GM21619 (cell line): Measurements from ENCODE around the gene POLR3G.

Experiments used
- ATAC-seq: cut with Tn5 transposase; IDR thresholded peaks from one replicate; pipeline ENCODE4 v1.9.1; 2021; ENCODE audit not compliant: unreplicated experiment

POLR3G gene

DNA sequence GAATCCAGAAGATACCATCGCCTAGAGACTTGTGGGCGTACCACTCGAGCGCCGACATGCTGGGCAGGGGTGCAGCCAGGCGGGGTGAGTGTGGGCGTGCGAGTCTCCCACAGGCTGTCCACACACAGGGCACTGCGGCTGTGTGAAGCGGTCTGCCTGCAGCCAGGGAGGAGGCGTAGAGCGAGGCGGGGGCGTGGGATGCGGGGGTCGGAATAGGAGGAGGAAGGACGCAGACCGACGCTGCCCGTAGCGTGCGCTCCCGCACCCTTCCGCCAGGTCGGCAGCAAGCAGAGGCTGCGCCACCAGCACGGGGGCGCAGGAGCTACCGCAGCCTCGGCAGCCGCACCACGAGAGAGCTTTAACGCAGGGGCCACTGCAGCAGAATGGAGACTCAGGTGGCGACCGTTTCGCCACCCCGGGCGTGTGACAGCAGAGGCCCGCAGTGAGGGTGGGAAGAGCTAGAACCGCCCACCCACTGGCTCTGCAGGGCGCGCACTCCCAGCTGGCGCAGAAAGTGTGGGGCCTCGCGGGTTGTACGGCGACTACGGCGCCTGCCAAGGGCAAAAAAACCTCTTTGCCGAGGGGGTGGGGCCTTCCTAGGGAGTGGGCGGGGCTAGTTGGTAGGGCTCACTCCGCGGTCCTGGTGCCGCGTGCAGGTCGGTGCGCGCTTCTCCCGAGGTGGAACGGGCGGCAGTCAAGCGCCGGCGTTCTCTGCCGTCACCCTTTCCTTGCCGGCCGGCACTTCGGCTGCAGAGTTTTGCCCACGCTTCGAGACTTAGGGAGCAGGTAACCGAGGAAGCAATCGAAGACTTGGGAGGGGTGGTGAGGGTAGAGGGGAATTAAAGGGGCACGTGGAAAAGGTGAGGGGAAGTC lies at the start of gene POLR3G, which contains the start of gene MBLAC2:
Gene POLR3G, plus strand, starts transcription at position 630 of the 873 bp plus-strand sequence. CDS start 10,704 bp downstream, outside the sequence.
Gene MBLAC2, minus strand, starts transcription at position 537 of the 873 bp plus-strand sequence. Its CDS starts 479 bp downstream, at position 58.
- ATAC-seq: peak; percentile 82

DNA sequence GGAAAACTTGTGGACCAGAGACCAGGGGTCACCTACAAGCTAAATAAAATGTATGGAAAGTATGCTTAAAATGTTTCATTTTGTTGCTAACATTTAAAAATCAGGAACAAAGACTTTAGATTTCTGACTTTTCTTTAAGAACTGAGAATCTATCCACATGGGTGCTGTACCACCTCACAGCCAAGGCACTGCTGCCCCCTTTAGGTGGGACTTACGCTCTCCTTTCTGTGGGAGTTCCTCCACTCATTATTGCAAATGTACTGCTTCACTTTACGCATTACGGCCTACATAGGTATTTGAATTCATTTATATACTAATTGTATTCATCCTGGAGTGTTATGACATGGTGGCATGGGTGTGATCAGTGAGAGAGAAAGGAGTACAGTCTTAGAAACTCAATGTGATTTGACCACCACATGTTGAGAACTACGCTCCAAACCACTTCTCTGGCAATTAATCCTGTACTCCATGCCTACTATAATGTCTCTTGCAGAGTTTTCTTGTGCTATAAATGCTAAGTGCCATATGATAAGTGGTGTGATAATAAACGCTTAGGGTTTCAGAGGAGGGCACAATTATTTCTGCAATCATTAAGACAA lies 40.4 kb upstream of the POLR3G start:
- peak; percentile 62 for ATAC-seq

- ATAC-seq: no peak
Observed at GRCh38 chr5:90437663-90438062, 37.0 kb upstream of the POLR3G start.

DNA sequence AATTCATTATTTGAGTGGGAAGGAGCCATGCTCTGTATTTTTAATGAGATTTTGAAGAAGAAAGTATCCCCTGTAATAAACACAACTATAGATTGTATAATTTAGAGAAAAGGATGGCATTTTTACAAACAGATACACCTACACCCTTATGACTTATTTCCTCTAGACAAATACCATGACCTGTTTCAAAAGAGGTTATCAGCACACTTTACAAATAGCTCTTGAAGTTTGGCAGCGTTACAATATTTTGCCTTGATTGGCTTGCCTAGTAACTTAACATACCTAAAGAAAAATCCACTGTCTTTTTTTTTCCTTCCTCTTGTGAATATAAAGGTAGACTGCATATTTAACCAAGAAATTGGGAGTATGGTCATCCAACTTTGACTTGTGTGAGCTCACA lies 36.6 kb upstream of the POLR3G start:
- ATAC-seq: no peak

GRCh38 chr5:90440644-90441043 lies 34.0 kb upstream of the POLR3G start:
- no peak for ATAC-seq

DNA sequence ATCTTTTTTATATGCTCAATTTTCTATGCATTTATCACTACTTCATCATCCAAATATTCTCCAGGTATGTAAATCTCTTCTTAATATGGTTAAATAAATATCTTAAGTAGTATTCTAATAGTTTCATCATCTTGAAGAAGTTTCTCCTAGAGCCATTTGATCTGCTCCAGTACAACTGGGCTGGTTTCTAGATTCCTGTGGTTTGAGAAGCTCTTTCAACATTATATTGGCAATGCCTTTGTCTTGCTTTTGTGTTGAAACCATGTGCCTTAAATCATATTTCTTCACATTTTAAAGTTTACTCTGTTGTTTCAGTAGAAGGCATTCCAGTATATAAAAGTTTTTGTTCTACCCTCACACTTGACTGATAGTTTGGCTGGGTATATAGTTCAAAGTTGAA lies 27.7 kb upstream of the POLR3G start:
- ATAC-seq: no peak

DNA sequence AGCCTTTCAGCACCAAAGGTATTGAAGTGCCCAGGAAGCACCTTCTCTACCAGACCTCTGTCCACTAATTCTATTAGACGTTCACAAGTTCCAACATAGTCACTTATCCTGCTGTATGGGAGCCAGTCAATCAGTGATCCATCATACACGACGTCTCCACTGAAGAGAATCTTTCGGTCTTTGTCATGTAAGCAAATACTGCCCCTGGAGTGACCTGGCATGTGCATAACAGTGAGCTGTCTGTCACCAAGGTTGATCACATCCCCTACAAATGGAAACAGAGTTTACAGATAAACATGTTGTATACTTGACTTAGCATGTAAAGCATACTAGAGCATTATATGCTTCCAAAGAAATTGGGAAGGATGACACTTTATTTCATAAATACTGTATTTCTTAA lies 13.4 kb upstream of the POLR3G start:
- ATAC-seq: no peak

DNA sequence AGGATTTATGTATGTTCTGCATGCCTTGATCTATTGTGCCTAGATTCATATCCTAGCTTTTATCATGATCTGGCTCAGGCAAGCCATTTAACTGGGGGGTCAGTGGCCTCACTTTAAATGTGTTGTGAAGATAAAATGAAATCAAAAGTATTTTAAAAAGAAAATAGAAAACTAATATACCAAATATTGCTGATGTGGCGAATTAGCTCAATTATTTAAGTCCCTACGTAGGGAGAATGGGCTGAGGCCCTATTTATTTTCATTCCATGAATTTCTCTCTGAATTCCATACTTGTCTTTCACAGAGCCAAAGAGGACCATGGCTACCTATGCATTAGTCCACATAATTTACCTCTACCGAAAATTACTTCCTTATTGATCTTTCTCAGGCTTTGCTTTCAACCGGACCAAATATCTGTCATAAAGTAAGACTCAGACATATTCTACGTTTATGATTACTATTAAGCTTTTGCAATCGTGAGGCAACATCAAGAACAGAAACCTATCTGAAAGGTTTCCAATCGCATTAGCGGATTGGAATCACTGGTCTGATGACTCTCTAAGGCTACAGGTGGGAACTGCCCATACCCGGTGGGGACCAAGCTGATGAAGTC lies 1.8 kb upstream of the POLR3G start:
- no peak for ATAC-seq

- ATAC-seq: peak; percentile 9
Observed at GRCh38 chr5:90473396-90474234, 1.0 kb upstream of the POLR3G start.

DNA sequence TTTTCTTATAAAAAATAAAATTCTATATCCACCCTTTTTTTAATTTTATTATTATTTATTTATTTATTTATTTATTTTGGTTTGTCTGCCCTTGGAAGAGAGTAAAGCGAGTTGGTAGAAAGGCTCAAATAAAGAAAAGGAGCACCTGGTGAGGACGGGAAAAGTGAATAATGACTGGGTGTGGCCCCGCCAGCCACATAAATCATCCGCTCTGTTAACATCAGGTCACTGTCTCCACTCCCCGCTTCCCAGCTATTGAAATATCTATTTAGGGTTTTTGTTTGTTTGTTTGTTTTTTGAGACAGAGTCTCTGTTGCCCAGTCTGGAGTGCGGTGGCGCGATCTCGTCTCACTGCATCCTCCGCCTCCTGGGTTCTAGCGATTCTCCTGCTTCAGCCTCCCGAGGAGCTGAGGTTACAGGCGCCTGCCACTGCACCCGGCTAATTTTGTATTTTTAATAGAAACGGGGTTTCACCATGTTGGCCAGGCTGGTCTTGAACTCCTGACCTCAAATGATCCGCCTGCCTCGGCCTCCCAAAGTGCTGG lies 844 bp downstream of the POLR3G start:
- ATAC-seq: no peak

GRCh38 chr5:90476391-90476790 lies 1.7 kb downstream of the POLR3G start:
- no peak for ATAC-seq

- ATAC-seq: no peak
Observed at GRCh38 chr5:90477073-90477472, 2.4 kb downstream of the POLR3G start.

GRCh38 chr5:90477621-90478215 lies 3.1 kb downstream of the POLR3G start:
- ATAC-seq: no peak

- ATAC-seq: no peak
Observed at GRCh38 chr5:90479611-90480385, 5.1 kb downstream of the POLR3G start.

DNA sequence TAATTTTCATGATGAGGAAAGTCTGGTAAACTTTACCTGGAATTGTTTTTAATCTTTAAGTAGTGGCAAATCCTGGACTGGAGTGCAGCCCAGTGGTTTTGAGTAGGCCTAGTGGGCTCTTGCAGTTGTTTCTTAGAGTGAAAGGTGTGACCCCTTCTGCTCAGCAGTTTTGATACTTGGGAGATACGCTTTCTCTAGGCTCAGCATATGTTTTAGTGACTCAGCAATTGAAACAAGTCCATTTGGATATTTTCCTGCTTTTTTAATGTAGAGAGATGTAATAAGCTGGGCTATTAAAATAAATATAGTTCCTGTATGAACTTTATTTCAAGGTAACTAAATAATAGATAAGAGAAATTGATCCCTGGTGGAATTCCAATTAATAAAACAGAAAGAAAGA lies 6.0 kb downstream of the POLR3G start:
- ATAC-seq: no peak

DNA sequence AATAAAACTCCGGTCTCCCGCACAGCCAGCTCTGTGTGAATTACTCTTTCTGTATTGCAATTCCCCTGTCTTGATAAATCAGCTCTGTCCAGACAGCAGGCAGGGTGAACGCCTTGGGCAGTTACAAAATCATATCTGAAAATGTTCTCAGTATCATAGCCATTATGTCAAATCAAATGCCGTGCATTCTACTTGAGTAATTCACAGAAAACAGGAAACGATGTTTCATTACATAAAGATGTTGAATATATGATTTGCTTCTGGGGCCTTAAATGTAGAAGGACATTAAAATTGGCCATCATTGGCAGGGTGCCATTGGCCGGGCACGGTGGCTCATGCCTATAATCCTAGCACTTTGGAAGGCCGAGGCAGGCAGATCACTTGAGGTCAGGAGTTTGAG lies 8.5 kb downstream of the POLR3G start:
- no peak for ATAC-seq

DNA sequence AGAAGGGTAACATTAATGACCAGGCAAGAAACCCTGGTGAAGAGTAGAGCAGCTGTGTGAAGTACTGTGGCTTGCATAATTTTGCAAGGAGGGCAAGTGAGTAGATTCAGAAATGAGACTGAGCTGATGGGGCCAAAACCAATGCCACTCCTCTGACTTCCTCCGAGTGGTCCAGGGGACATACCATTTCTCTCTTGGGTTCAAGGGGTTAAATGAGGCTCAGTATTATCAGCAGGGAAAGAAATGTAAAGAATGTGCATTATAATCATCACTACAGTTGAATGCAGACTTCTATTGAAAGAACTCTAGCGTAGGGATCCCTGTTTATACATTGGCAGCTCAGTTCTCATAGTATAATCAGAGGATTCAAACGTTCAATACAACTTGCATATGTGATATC lies 9.9 kb downstream of the POLR3G start:
- no peak for ATAC-seq

DNA sequence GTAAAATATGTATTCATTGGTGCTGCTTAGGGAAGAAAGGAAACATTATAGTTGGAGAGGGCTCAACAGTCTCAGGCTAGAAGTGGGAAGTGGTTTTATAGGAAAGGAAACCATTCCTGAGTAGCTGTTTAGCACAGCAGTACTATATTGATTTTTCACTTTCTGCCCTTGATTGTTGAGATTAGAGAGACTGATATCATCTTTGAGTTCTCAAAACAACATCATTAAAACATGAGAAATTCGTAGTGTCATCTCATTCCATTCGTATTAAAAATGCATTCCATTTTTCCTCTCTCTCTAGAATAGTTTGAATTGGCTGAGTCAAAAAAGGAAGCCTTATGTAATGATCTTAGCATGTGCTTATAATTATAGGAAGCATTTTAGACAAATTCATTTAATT lies 14.1 kb downstream of the POLR3G start:
- ATAC-seq: no peak

- no peak for ATAC-seq
Observed at GRCh38 chr5:90494043-90494442, 19.4 kb downstream of the POLR3G start.

DNA sequence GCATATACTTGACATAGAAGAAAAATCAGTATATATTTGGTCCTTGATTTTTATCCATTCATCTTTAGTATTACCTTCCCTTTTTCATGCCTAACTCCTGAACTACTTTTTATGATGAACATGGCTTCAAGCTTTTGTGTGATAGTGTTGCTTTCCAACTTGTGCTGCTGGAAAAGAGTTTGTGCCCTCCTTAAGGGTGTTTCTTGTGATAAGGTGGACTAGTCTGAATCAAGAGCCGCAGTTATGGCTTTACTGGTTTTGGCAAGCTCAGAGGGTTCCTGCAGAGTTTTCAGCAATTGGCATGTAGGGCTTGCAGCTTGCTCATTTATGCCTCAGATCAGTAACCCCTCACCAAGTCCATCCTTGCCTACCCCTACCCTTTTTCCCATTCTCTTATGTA lies 20.5 kb downstream of the POLR3G start:
- no peak for ATAC-seq
